Measurements from ENCODE around the gene BRPF3. TPM values are rescaled to one million over a fixed set of nuclear protein-coding genes. Genes with fewer than 3 reads are reported as not detected.

BRPF3 gene
- total RNA-seq (2022; extraction: Qiagen RNA extraction) = 7.6 to 10.6 TPM (median 10.2 TPM) in 5 replicates

GRCh38 chr6:36196113-36196879 lies at the start of gene BRPF3:
Gene BRPF3, plus strand, starts transcription at chr6:36196744. Its CDS starts 3,579 bp downstream, at chr6:36200323.

GRCh38 chr6:36269834-36270705 lies 73.5 kb downstream of the BRPF3 start, which contains the start of gene PNPLA1:
Gene PNPLA1, plus strand, starts transcription at chr6:36270060. Its CDS starts 400 bp downstream, at chr6:36270460.

Other genes starting within 250 kb of the BRPF3 start
- gene SLC26A8, start 172.1 kb upstream of the BRPF3 start, total RNA-seq (2022; extraction: Qiagen RNA extraction) = 0.02 TPM in 1 of 5 replicates, not detected in the others
- 20.9 to 28.6 TPM (median 27.4 TPM) in 5 replicates for gene MAPK14, start 168.9 kb upstream of the BRPF3 start, total RNA-seq (2022; extraction: Qiagen RNA extraction)
- 0.48 to 0.63 TPM (median 0.58 TPM) in 5 replicates for gene MAPK13, start 66.2 kb upstream of the BRPF3 start, total RNA-seq (2022; extraction: Qiagen RNA extraction)
- 0.03 TPM in 1 of 5 replicates, not detected in the others for gene PNPLA1, start 73.3 kb downstream of the BRPF3 start, total RNA-seq (2022; extraction: Qiagen RNA extraction)
- gene BNIP5, start 140.1 kb downstream of the BRPF3 start, total RNA-seq (2022; extraction: Qiagen RNA extraction) = 0.02 to 0.05 TPM (median 0.03 TPM) in 5 replicates
- 0.09 to 0.28 TPM (median 0.13 TPM) in 5 replicates for gene ETV7, start 190.9 kb downstream of the BRPF3 start, total RNA-seq (2022; extraction: Qiagen RNA extraction)
- gene PXT1, start 246.1 kb downstream of the BRPF3 start, total RNA-seq (2022; extraction: Qiagen RNA extraction) = 0.06 TPM in 1 of 5 replicates, not detected in the others
- 15.7 to 18.0 TPM (median 17.4 TPM) in 5 replicates for gene KCTD20, start 246.3 kb downstream of the BRPF3 start, total RNA-seq (2022; extraction: Qiagen RNA extraction)